Activated CD4-positive, alpha-beta T cell treated with anti-CD3 and anti-CD28 coated beads for 4 hours (primary cell): Measurements from ENCODE around the gene KIF23.
A peak's percentile ranks its signal among the peaks of the same experiment; 100 is the strongest.

Experiments
- DNase-seq, 2 donors: peaks; one replicate each; pipeline ENCODE4 v3.0.0-alpha.2; 2020

Gene KIF23

GRCh38 chr15:69468241-69469121, 54.3 kb downstream of the KIF23 start:
- DNase-seq = peak; percentile 79 to 82

GRCh38 chr15:69469467-69470201, 55.5 kb downstream of the KIF23 start:
- no peak for DNase-seq

- no peak for DNase-seq
Measured at GRCh38 chr15:69472046-69472445, 57.9 kb downstream of the KIF23 start.

GRCh38 chr15:69472562-69472961, 58.4 kb downstream of the KIF23 start:
- DNase-seq = no peak

- DNase-seq = no peak
Measured at GRCh38 chr15:69474291-69474690, 60.1 kb downstream of the KIF23 start.

- no peak for DNase-seq
Measured at GRCh38 chr15:69474846-69475455, 60.8 kb downstream of the KIF23 start.

- DNase-seq = peak; percentile 66 to 77
Measured at GRCh38 chr15:69475769-69476358, 61.7 kb downstream of the KIF23 start.

- no peak for DNase-seq
Measured at GRCh38 chr15:69476704-69477473, 62.7 kb downstream of the KIF23 start.

GRCh38 chr15:69478259-69478781, 64.2 kb downstream of the KIF23 start:
- peak; percentile 44 to 57 for DNase-seq

GRCh38 chr15:69479081-69479480, 64.9 kb downstream of the KIF23 start:
- no peak for DNase-seq

GRCh38 chr15:69479971-69480370, 65.8 kb downstream of the KIF23 start:
- no peak for DNase-seq

GRCh38 chr15:69480932-69481331, 66.8 kb downstream of the KIF23 start:
- DNase-seq = no peak

GRCh38 chr15:69482686-69483256, 68.6 kb downstream of the KIF23 start:
- DNase-seq = no peak

GRCh38 chr15:69484837-69485236, 70.7 kb downstream of the KIF23 start:
- no peak for DNase-seq

GRCh38 chr15:69486481-69487110, 72.4 kb downstream of the KIF23 start:
- no peak for DNase-seq

- no peak for DNase-seq
Measured at GRCh38 chr15:69489073-69489571, 75.0 kb downstream of the KIF23 start.

GRCh38 chr15:69490356-69491037, 76.3 kb downstream of the KIF23 start:
- no peak for DNase-seq

- DNase-seq = no peak
Measured at GRCh38 chr15:69491038-69491505, 76.9 kb downstream of the KIF23 start.

GRCh38 chr15:69493406-69493805, 79.3 kb downstream of the KIF23 start:
- no peak for DNase-seq

GRCh38 chr15:69496001-69496400, 81.9 kb downstream of the KIF23 start:
- no peak for DNase-seq
